ENCODE data around the gene TMEM140. TPM values are rescaled to one million over a fixed set of nuclear protein-coding genes. Genes with fewer than 3 reads are reported as not detected.
"Not testable (repeated sequence)": the region's sequence is repeated elsewhere in the genome, so short reads cannot be mapped to it uniquely, and the experiment has no call there.

The TMEM140 gene
- total RNA-seq, 5 donors from 2014 or later (not counting 1 experiment from before 2014, with no cell fraction given) = 20.7 to 32.7 (median 25.8) TPM

GRCh38 chr7:135111379-135111778, 36.5 kb upstream of the TMEM140 start:
- no peak for DNase-seq
- Mint-ChIP-seq H3K27ac (no peak overlapping the region), H3K9me3 (peaks cover 0 to 7% (median 5%) of the 10 kb centered on the region in 3 donors), H3K4me1 (no peaks in the 10 kb centered on the region), H3K4me3 (no peak overlapping the region), H3K27me3 (no peaks in the 10 kb centered on the region), H3K36me3 (peaks cover 21% of the 10 kb centered on the region)
- no peak for ATAC-seq (replicated peaks in 1 of 4)
- POLR2A ChIA-PET = interaction anchor here in 1 of 2 donors (0.6 kb wide), 1 partner anchor 22 kb away, joined by 5 read pairs; no protein-coding TSS in a partner anchor
- no CpG with 5 or more reads among the region's 2 CpGs for WGBS (ENCODE audit: insufficient coverage)
- H3K27me3 ChIP-seq (replicated peaks in 1 of 2; ENCODE audit: control insufficient read depth in 2 of 2, extremely low read depth in 1 of 2, insufficient read depth in 2 of 2, low read length in 1 of 2) = no peaks in the 10 kb centered on the region
- peaks cover 0 to 1% of the 10 kb centered on the region in 2 donors for H3K36me3 ChIP-seq (ENCODE audit: control insufficient read depth in 2 of 2, extremely low read depth in 1 of 2, insufficient read depth in 1 of 2, low read length in 1 of 2)
- no peaks in the 10 kb centered on the region for H3K4me1 ChIP-seq (ENCODE audit: control insufficient read depth in 1 of 2, extremely low read depth in 1 of 2, insufficient read depth in 2 of 2, low read length in 2 of 2)
- CTCF ChIA-PET = interaction anchor here in 1 of 2 donors (0.6 kb wide), 2 partner anchors 332 to 419 kb away, joined by 3 to 6 read pairs; no protein-coding TSS in a partner anchor
- no peak overlapping the region for H3K4me3 ChIP-seq (ENCODE audit: control insufficient read depth in 1 of 2, extremely low read depth in 1 of 2, low read length in 1 of 2)
- no peak overlapping the region for H3K27ac ChIP-seq (ENCODE audit: low read length)
- H3K9me3 ChIP-seq = no peaks in the 10 kb centered on the region

- H3K4me1 Mint-ChIP-seq = no peaks in the 10 kb centered on the region
- Histone ChIP-seq H3K9me3 (no peaks in the 10 kb centered on the region), H3K27ac (ENCODE audit: low read length) (no peak overlapping the region), H3K4me3 (ENCODE audit: control insufficient read depth in 1 of 2, extremely low read depth in 1 of 2, low read length in 1 of 2) (no peak overlapping the region), H3K36me3 (ENCODE audit: control insufficient read depth in 2 of 2, extremely low read depth in 1 of 2, insufficient read depth in 1 of 2, low read length in 1 of 2) (peaks cover 0 to 3% of the 10 kb centered on the region in 2 donors), H3K27me3 (replicated peaks in 1 of 2; ENCODE audit: control insufficient read depth in 2 of 2, extremely low read depth in 1 of 2, insufficient read depth in 2 of 2, low read length in 1 of 2) (no peaks in the 10 kb centered on the region), H3K4me1 (ENCODE audit: control insufficient read depth in 1 of 2, extremely low read depth in 1 of 2, insufficient read depth in 2 of 2, low read length in 2 of 2) (no peaks in the 10 kb centered on the region)
- no peak overlapping the region for H3K4me3 Mint-ChIP-seq
- H3K36me3 Mint-ChIP-seq = peaks cover 29% of the 10 kb centered on the region
- H3K9me3 Mint-ChIP-seq = peaks cover 0 to 4% (median 0%) of the 10 kb centered on the region in 3 donors
- 100% methylated on average over 1 of the region's 1 CpG for WGBS (ENCODE audit: insufficient coverage)
- POLR2A ChIA-PET = no interaction called here
- H3K27me3 Mint-ChIP-seq = no peaks in the 10 kb centered on the region
- CTCF ChIA-PET = no interaction called here
- DNase-seq (no peak), ATAC-seq (replicated peaks in 1 of 4) (no peak)
- H3K27ac Mint-ChIP-seq = no peak overlapping the region
Measured at GRCh38 chr7:135114622-135115021, 33.2 kb upstream of the TMEM140 start.

- Mint-ChIP-seq H3K36me3 (peaks cover 39% of the 10 kb centered on the region), H3K4me1 (no peaks in the 10 kb centered on the region), H3K27me3 (no peaks in the 10 kb centered on the region), H3K4me3 (no peak overlapping the region), H3K27ac (no peak overlapping the region), H3K9me3 (peaks cover 6 to 12% (median 7%) of the 10 kb centered on the region in 3 donors)
- Histone ChIP-seq H3K9me3 (peaks cover 3% of the 10 kb centered on the region), H3K27ac (ENCODE audit: low read length) (no peak overlapping the region), H3K4me1 (ENCODE audit: control insufficient read depth in 1 of 2, extremely low read depth in 1 of 2, insufficient read depth in 2 of 2, low read length in 2 of 2) (no peaks in the 10 kb centered on the region), H3K27me3 (replicated peaks in 1 of 2; ENCODE audit: control insufficient read depth in 2 of 2, extremely low read depth in 1 of 2, insufficient read depth in 2 of 2, low read length in 1 of 2) (no peaks in the 10 kb centered on the region), H3K36me3 (ENCODE audit: control insufficient read depth in 2 of 2, extremely low read depth in 1 of 2, insufficient read depth in 1 of 2, low read length in 1 of 2) (peaks cover 0 to 3% of the 10 kb centered on the region in 2 donors), H3K4me3 (ENCODE audit: control insufficient read depth in 1 of 2, extremely low read depth in 1 of 2, low read length in 1 of 2) (no peak overlapping the region)
- ChIA-PET POLR2A (no interaction called here), CTCF (no interaction called here)
- WGBS (ENCODE audit: insufficient coverage) = no CpG with 5 or more reads among the region's 1 CpG
- no peak for DNase-seq
- ATAC-seq (replicated peaks in 1 of 4) = no peak
Measured at GRCh38 chr7:135117096-135117495, 30.8 kb upstream of the TMEM140 start.

GRCh38 chr7:135121868-135122267, 26.0 kb upstream of the TMEM140 start:
- peaks cover 1 to 5% (median 5%) of the 10 kb centered on the region in 3 donors for H3K4me1 Mint-ChIP-seq
- ATAC-seq (replicated peaks in 1 of 4) (no peak), DNase-seq (no peak)
- no peaks in the 10 kb centered on the region for H3K36me3 ChIP-seq (ENCODE audit: control insufficient read depth in 2 of 2, extremely low read depth in 1 of 2, insufficient read depth in 1 of 2, low read length in 1 of 2)
- ChIA-PET CTCF (no interaction called here), POLR2A (no interaction called here)
- H3K27me3 Mint-ChIP-seq = no peaks in the 10 kb centered on the region
- H3K36me3 Mint-ChIP-seq = peaks cover 41% of the 10 kb centered on the region
- no peak overlapping the region for H3K27ac Mint-ChIP-seq
- H3K4me3 ChIP-seq (ENCODE audit: control insufficient read depth in 1 of 2, extremely low read depth in 1 of 2, low read length in 1 of 2) = no peak overlapping the region
- WGBS (ENCODE audit: insufficient coverage) = 60% methylated on average over 1 of the region's 6 CpGs
- peaks cover 12 to 17% (median 17%) of the 10 kb centered on the region in 3 donors for H3K9me3 Mint-ChIP-seq
- H3K4me3 Mint-ChIP-seq = no peak overlapping the region
- H3K27me3 ChIP-seq (replicated peaks in 1 of 2; ENCODE audit: control insufficient read depth in 2 of 2, extremely low read depth in 1 of 2, insufficient read depth in 2 of 2, low read length in 1 of 2) = no peaks in the 10 kb centered on the region
- no peak overlapping the region for H3K27ac ChIP-seq (ENCODE audit: low read length)
- no peaks in the 10 kb centered on the region for H3K4me1 ChIP-seq (ENCODE audit: control insufficient read depth in 1 of 2, extremely low read depth in 1 of 2, insufficient read depth in 2 of 2, low read length in 2 of 2)
- peaks cover 3% of the 10 kb centered on the region for H3K9me3 ChIP-seq

GRCh38 chr7:135124631-135125030, 23.2 kb upstream of the TMEM140 start:
- H3K4me1 ChIP-seq (ENCODE audit: control insufficient read depth in 1 of 2, extremely low read depth in 1 of 2, insufficient read depth in 2 of 2, low read length in 2 of 2); H3K27me3 ChIP-seq (replicated peaks in 1 of 2; ENCODE audit: control insufficient read depth in 2 of 2, extremely low read depth in 1 of 2, insufficient read depth in 2 of 2, low read length in 1 of 2); CTCF ChIA-PET; H3K27me3 Mint-ChIP-seq; H3K27ac ChIP-seq (ENCODE audit: low read length); ATAC-seq (replicated peaks in 1 of 4); H3K36me3 ChIP-seq (ENCODE audit: control insufficient read depth in 2 of 2, extremely low read depth in 1 of 2, insufficient read depth in 1 of 2, low read length in 1 of 2); H3K4me1 Mint-ChIP-seq; H3K9me3 ChIP-seq; H3K4me3 Mint-ChIP-seq; H3K27ac Mint-ChIP-seq; DNase-seq; H3K4me3 ChIP-seq (ENCODE audit: control insufficient read depth in 1 of 2, extremely low read depth in 1 of 2, low read length in 1 of 2): not testable (repeated sequence)
- H3K36me3 Mint-ChIP-seq = peaks cover 25% of the 10 kb centered on the region
- WGBS (ENCODE audit: insufficient coverage) = 83% methylated on average over 1 of the region's 3 CpGs
- H3K9me3 Mint-ChIP-seq = peaks cover 12 to 21% (median 13%) of the 10 kb centered on the region in 3 donors
- POLR2A ChIA-PET = interaction anchor here in 1 of 2 donors (0.7 kb wide), 2 partner anchors 18 to 112 kb away, joined by 3 to 5 read pairs; no protein-coding TSS in a partner anchor

- H3K4me1 ChIP-seq (ENCODE audit: control insufficient read depth in 1 of 2, extremely low read depth in 1 of 2, insufficient read depth in 2 of 2, low read length in 2 of 2) = no peaks in the 10 kb centered on the region
- 88% methylated on average over 1 of the region's 1 CpG for WGBS (ENCODE audit: insufficient coverage)
- Mint-ChIP-seq H3K27me3 (no peaks in the 10 kb centered on the region), H3K9me3 (peaks cover 5 to 31% (median 16%) of the 10 kb centered on the region in 3 donors), H3K4me1 (peaks cover 1 to 5% (median 5%) of the 10 kb centered on the region in 3 donors), H3K36me3 (peaks cover 22% of the 10 kb centered on the region), H3K27ac (no peak overlapping the region), H3K4me3 (no peak overlapping the region)
- no peaks in the 10 kb centered on the region for H3K36me3 ChIP-seq (ENCODE audit: control insufficient read depth in 2 of 2, extremely low read depth in 1 of 2, insufficient read depth in 1 of 2, low read length in 1 of 2)
- CTCF ChIA-PET = no interaction called here
- H3K9me3 ChIP-seq = no peaks in the 10 kb centered on the region
- H3K27me3 ChIP-seq (replicated peaks in 1 of 2; ENCODE audit: control insufficient read depth in 2 of 2, extremely low read depth in 1 of 2, insufficient read depth in 2 of 2, low read length in 1 of 2) = no peaks in the 10 kb centered on the region
- no peak overlapping the region for H3K4me3 ChIP-seq (ENCODE audit: control insufficient read depth in 1 of 2, extremely low read depth in 1 of 2, low read length in 1 of 2)
- H3K27ac ChIP-seq (ENCODE audit: low read length) = no peak overlapping the region
- no peak for ATAC-seq (replicated peaks in 1 of 4)
- no peak for DNase-seq
- POLR2A ChIA-PET = no interaction called here
Measured at GRCh38 chr7:135128931-135129330, 18.9 kb upstream of the TMEM140 start.

GRCh38 chr7:135129579-135129978, 18.3 kb upstream of the TMEM140 start:
- ChIA-PET CTCF (no interaction called here), POLR2A (no interaction called here)
- Mint-ChIP-seq H3K9me3 (peaks cover 5 to 28% (median 16%) of the 10 kb centered on the region in 3 donors), H3K27ac (no peak overlapping the region), H3K4me3 (no peak overlapping the region), H3K36me3 (peaks cover 22% of the 10 kb centered on the region), H3K4me1 (peaks cover 1 to 5% (median 4%) of the 10 kb centered on the region in 3 donors), H3K27me3 (no peaks in the 10 kb centered on the region)
- no peaks in the 10 kb centered on the region for H3K36me3 ChIP-seq (ENCODE audit: control insufficient read depth in 2 of 2, extremely low read depth in 1 of 2, insufficient read depth in 1 of 2, low read length in 1 of 2)
- ATAC-seq (replicated peaks in 1 of 4) = no peak
- H3K4me1 ChIP-seq (ENCODE audit: control insufficient read depth in 1 of 2, extremely low read depth in 1 of 2, insufficient read depth in 2 of 2, low read length in 2 of 2) = no peaks in the 10 kb centered on the region
- no peaks in the 10 kb centered on the region for H3K27me3 ChIP-seq (replicated peaks in 1 of 2; ENCODE audit: control insufficient read depth in 2 of 2, extremely low read depth in 1 of 2, insufficient read depth in 2 of 2, low read length in 1 of 2)
- H3K9me3 ChIP-seq = no peaks in the 10 kb centered on the region
- no peak for DNase-seq
- H3K27ac ChIP-seq (ENCODE audit: low read length) = no peak overlapping the region
- no peak overlapping the region for H3K4me3 ChIP-seq (ENCODE audit: control insufficient read depth in 1 of 2, extremely low read depth in 1 of 2, low read length in 1 of 2)
